HCT116 (cell line): ENCODE data around the gene CALD1. TPM values are rescaled to one million over a fixed set of nuclear protein-coding genes. Genes with fewer than 3 reads are reported as not detected.

Source experiments
- ATAC-seq: fragments of 200-7000 bp; cut with Tn5 transposase; 2 replicates; pipeline ENCODE4 v1.9.1; 2020; ENCODE audit warnings: mild to moderate bottlenecking, moderate library complexity
- BruUV-seq: library from RNA; stranded (reverse); fragments of 400-500 nt; replicated peaks from 2 replicates; lab custom pipeline; 2021; lab: Mats Ljungman, UMichigan
- CTCF ChIA-PET: fragments of 300-600 bp; sonication (Branson Sonifier 250); formaldehyde crosslinking; loops from one replicate; lab custom pipeline; 2021; ENCODE audit warnings: antibody characterized with exemption; lab: Charles Lee
- POLR2A ChIA-PET: fragments of 300-600, 350-600 bp; sonication (Branson Sonifier 250); formaldehyde crosslinking; loops from one replicate; lab custom pipeline; 2021; ENCODE audit warnings: antibody characterized with exemption; lab: Charles Lee
- RAD21 ChIA-PET, 2 experiments: fragments of 300-600 bp; sonication (Branson Sonifier 250); formaldehyde crosslinking; loops; one replicate each; lab custom pipeline; 2023; ENCODE audit warnings: low total read pairs in 2 of 2; ENCODE audit not compliant: uncharacterized antibody in 2 of 2, unreplicated experiment in 2 of 2, low non-redundant PET in 1 of 2; lab: Charles Lee
- DNase-seq: peaks from one replicate; pipeline ENCODE4 v3.0.0-alpha.2; 2010; ENCODE audit warnings: low read depth, low spot score
- H2AFZ ChIP-seq: fragments of 200-600 bp; shearing (Covaris generic), sonication (generic); 2 replicates; pipeline ENCODE4 v1.6.1; 2017; ENCODE audit warnings: low read depth, mixed run types, mixed read lengths, antibody characterized with exemption, low read length; ENCODE audit not compliant: poor library complexity, severe bottlenecking
- H3K27ac ChIP-seq: 2 replicates; pipeline ENCODE4 v1.5.1; 2012; ENCODE audit warnings: low read depth, low read length
- H3K27me3 ChIP-seq: fragments of 200-600 bp; sonication (generic); 2 replicates; pipeline ENCODE4 v1.6.1; 2016; ENCODE audit warnings: mixed run types, low read length, mixed read lengths; ENCODE audit not compliant: insufficient read depth
- H3K36me3 ChIP-seq, 2 experiments: fragments of 200-500 bp in 1 of 2; fragments of 200-600 bp in 1 of 2; sonication (Bioruptor generic) in 1 of 2; sonication (generic) in 1 of 2; 2 replicates each; pipeline versions ENCODE4 v1.5.1 to v1.6.1; 2014 to 2016; ENCODE audit warnings: low read length in 2 of 2, inconsistent platforms in 1 of 2, mixed read lengths in 1 of 2, mixed run types in 1 of 2; ENCODE audit not compliant: insufficient read depth in 2 of 2, control insufficient read depth in 1 of 2
- H3K4me1 ChIP-seq, 2 experiments: fragments of 200-600 bp in 1 of 2; sonication (generic) in 1 of 2; 2 replicates each; pipeline versions ENCODE4 v1.5.1 to v1.6.1; 2012 to 2017; ENCODE audit warnings: low read length in 2 of 2, inconsistent platforms in 1 of 2, mild to moderate bottlenecking in 1 of 2, mixed read lengths in 1 of 2, mixed run types in 1 of 2, moderate library complexity in 1 of 2; ENCODE audit not compliant: insufficient read depth in 2 of 2, control insufficient read depth in 1 of 2
- H3K4me2 ChIP-seq: fragments of 200-600 bp; sonication (generic); 2 replicates; pipeline ENCODE4 v1.6.1; 2017; ENCODE audit warnings: mixed run types, low read length, mixed read lengths
- H3K4me3 ChIP-seq, 2 experiments: fragments of 200-600 bp in 1 of 2; sonication (generic) in 1 of 2; replicated peaks in 1 of 2; 2 replicates each; pipeline ENCODE4 v1.5.1; 2011 to 2016; ENCODE audit warnings: low read length in 2 of 2, control low read depth in 1 of 2, low read depth in 1 of 2, mild to moderate bottlenecking in 1 of 2, mixed read lengths in 1 of 2, mixed run types in 1 of 2
- H3K79me2 ChIP-seq: fragments of 200-600 bp; sonication (generic); 2 replicates; pipeline ENCODE4 v1.6.1; 2017; ENCODE audit warnings: mild to moderate bottlenecking, mixed run types, low read length, moderate library complexity, mixed read lengths; ENCODE audit not compliant: insufficient read depth
- H3K9ac ChIP-seq: fragments of 200-600 bp; sonication (generic); 2 replicates; pipeline ENCODE4 v1.6.1; 2016; ENCODE audit warnings: low read length, mixed read lengths
- H3K9me2 ChIP-seq: fragments of 200-600 bp; sonication (generic), shearing (Covaris generic); 2 replicates; pipeline ENCODE4 v1.6.1; 2017; ENCODE audit warnings: mixed run types, mild to moderate bottlenecking, moderate library complexity; ENCODE audit not compliant: insufficient read depth
- H3K9me3 ChIP-seq, 2 experiments: fragments of 200-500 bp in 1 of 2; fragments of 200-600 bp in 1 of 2; sonication (Bioruptor generic) in 1 of 2; sonication (generic) in 1 of 2; 2 replicates each; pipeline ENCODE4 v1.6.1; 2014 to 2017; ENCODE audit warnings: low read length in 2 of 2, mixed read lengths in 2 of 2, inconsistent platforms in 1 of 2, low read depth in 1 of 2, mild to moderate bottlenecking in 1 of 2, mixed run types in 1 of 2, moderate library complexity in 1 of 2; ENCODE audit not compliant: control insufficient read depth in 1 of 2, insufficient read depth in 1 of 2
- H4K20me1 ChIP-seq: fragments of 200-600 bp; sonication (generic), shearing (Covaris generic); 2 replicates; pipeline ENCODE4 v1.6.1; 2017; ENCODE audit warnings: mixed run types, mild to moderate bottlenecking, moderate library complexity; ENCODE audit not compliant: insufficient read depth
- ATF3 ChIP-seq: IDR thresholded peaks from 2 replicates; pipeline ENCODE4 v1.6.1; 2012
- CBX3 ChIP-seq: IDR thresholded peaks from 2 replicates; pipeline ENCODE4 v1.6.1; 2012; ENCODE audit warnings: low read depth
- CEBPB ChIP-seq: IDR thresholded peaks from 2 replicates; pipeline ENCODE4 v1.6.1; 2012; ENCODE audit warnings: low read depth
- CTCF ChIP-seq, 3 experiments: fragments of 200-600 bp in 1 of 3; sonication (generic) in 1 of 3; IDR thresholded peaks in 2 of 3; conservative IDR thresholded peaks in 1 of 3; 2 replicates each; pipeline ENCODE4 v1.5.1; 2012 to 2017; ENCODE audit warnings: low read depth in 2 of 3, low read length in 2 of 3, antibody characterized with exemption in 1 of 3, borderline replicate concordance in 1 of 3, control low read depth in 1 of 3, mild to moderate bottlenecking in 1 of 3, mixed read lengths in 1 of 3, mixed run types in 1 of 3, moderate library complexity in 1 of 3; ENCODE audit not compliant: insufficient read depth in 1 of 3
- EGR1 ChIP-seq: IDR thresholded peaks from 2 replicates; pipeline ENCODE4 v1.6.1; 2012; ENCODE audit warnings: low read depth
- ELF1 ChIP-seq: IDR thresholded peaks from 2 replicates; pipeline ENCODE4 v1.6.1; 2012; ENCODE audit warnings: low read depth, borderline replicate concordance
- EZH2phosphoT487 ChIP-seq: fragments of 200-600 bp; IDR thresholded peaks from 2 replicates; pipeline ENCODE4 v1.6.1; 2018; ENCODE audit warnings: antibody characterized with exemption, borderline replicate concordance
- FOSL1 ChIP-seq: IDR thresholded peaks from 2 replicates; pipeline ENCODE4 v1.6.1; 2012; ENCODE audit warnings: low read depth
- JUND ChIP-seq: IDR thresholded peaks from 2 replicates; pipeline ENCODE4 v1.6.1; 2012
- POLR2A ChIP-seq: IDR thresholded peaks from 2 replicates; pipeline ENCODE4 v1.7.0; 2011; ENCODE audit warnings: borderline replicate concordance; ENCODE audit not compliant: insufficient read depth, insufficient read length; ENCODE audit errors: extremely low read depth
- POLR2AphosphoS5 ChIP-seq: IDR thresholded peaks from 2 replicates; pipeline ENCODE4 v1.6.1; 2011; ENCODE audit warnings: mild to moderate bottlenecking, low read depth, low read length, moderate library complexity
- RAD21 ChIP-seq: IDR thresholded peaks from 2 replicates; pipeline ENCODE4 v1.6.1; 2012; ENCODE audit warnings: low read depth, mild to moderate bottlenecking
- SRF ChIP-seq: IDR thresholded peaks from 2 replicates; pipeline ENCODE4 v1.6.1; 2012; ENCODE audit warnings: low read depth
- TCF7L2 ChIP-seq: IDR thresholded peaks from 2 replicates; pipeline ENCODE4 v1.7.0; 2011; ENCODE audit warnings: borderline replicate concordance, inconsistent platforms; ENCODE audit not compliant: insufficient read depth, insufficient read length; ENCODE audit errors: extremely low read depth
- YY1 ChIP-seq: IDR thresholded peaks from 2 replicates; pipeline ENCODE4 v1.6.1; 2011; ENCODE audit warnings: low read length, low read depth, moderate library complexity, mild to moderate bottlenecking; ENCODE audit not compliant: insufficient replicate concordance; ENCODE audit errors: extremely low read depth
- ZFX ChIP-seq: fragments of 450-650 bp; IDR thresholded peaks from 2 replicates; pipeline ENCODE4 v1.6.1; 2017
- ZNF274 ChIP-seq: fragments of 200-500 bp; sonication (Bioruptor generic); IDR thresholded peaks from 2 replicates; pipeline ENCODE4 v1.6.1; 2014; ENCODE audit warnings: mild to moderate bottlenecking, low read depth, low read length, inconsistent platforms
- intact Hi-C: fragments of 100-400 bp; cut with micrococcal nuclease; formaldehyde crosslinking; loops from 2 replicates; pipeline ENCODE4 v1.10.0; 2022
- total RNA-seq: library from RNA; stranded (reverse); gene quantifications from one replicate; pipeline ENCODE4 v1.2.1, GENCODE V29; 2021; ENCODE audit not compliant: unreplicated experiment

Gene CALD1
- total RNA-seq, 1 experiment from 2014 or later, result 66.8 TPM

GRCh38 chr7:134787064-134787463, 7.6 kb downstream of the CALD1 start:
- no peaks in the 10 kb centered on the region for H3K4me1 ChIP-seq
- RAD21 ChIA-PET, result no interaction called here
- no peaks in the 10 kb centered on the region for H3K79me2 ChIP-seq
- no peaks in the 10 kb centered on the region for H3K9me3 ChIP-seq
- BruUV-seq, result no TSS peak
- no peaks in the 10 kb centered on the region for H3K27me3 ChIP-seq
- H4K20me1 ChIP-seq, result no peaks in the 10 kb centered on the region
- intact Hi-C loops, result no loop called here
- DNase-seq (no peak), ATAC-seq (no peak)
- H2AFZ ChIP-seq, result no peak overlapping the region
- no peak overlapping the region for H3K4me3 ChIP-seq
- no peak overlapping the region for H3K27ac ChIP-seq
- TF ChIP-seq SRF, result no peak
- no peak for TF ChIP-seq CBX3
- no peak for TF ChIP-seq CEBPB
- no peak for TF ChIP-seq CTCF (IDR thresholded peaks at IDR 0.05 in 2 of 3, conservative IDR thresholded peaks at IDR 0.05 in 1 of 3; ENCODE audit: borderline replicate concordance in 1 of 3, insufficient read depth in 1 of 3, low read depth in 2 of 3, low read length in 2 of 3)
- no peak for TF ChIP-seq JUND
- no peak for TF ChIP-seq FOSL1
- no peak for TF ChIP-seq ATF3
- no peak for TF ChIP-seq ZFX
- TF ChIP-seq TCF7L2, result no peak
- no peak for TF ChIP-seq POLR2A
- TF ChIP-seq EZH2phosphoT487, result no peak
- no peak for TF ChIP-seq ZNF274
- no peak for TF ChIP-seq ELF1
- no peak for TF ChIP-seq YY1
- TF ChIP-seq EGR1, result no peak
- no peak for TF ChIP-seq POLR2AphosphoS5
- no peak for TF ChIP-seq RAD21
- TF ChIP-seq, all 23 proteins: peak for 0
- H3K9ac ChIP-seq, result no peak overlapping the region
- CTCF ChIA-PET, result no interaction called here
- H3K9me2 ChIP-seq, result no peaks in the 10 kb centered on the region
- H3K4me2 ChIP-seq, result no peak overlapping the region
- POLR2A ChIA-PET, result no interaction called here
- H3K36me3 ChIP-seq, result no peaks in the 10 kb centered on the region
